Aorta (tissue), 5 donors: Measurements from ENCODE around the gene JADE1. TPM values are rescaled to one million over a fixed set of nuclear protein-coding genes. Genes with fewer than 3 reads are reported as not detected.
A peak's percentile ranks its signal among the peaks of the same experiment; 100 is the strongest.

Experiments
- ATAC-seq: fragments of 200-7000 bp; cut with Tn5 transposase; one replicate; pipeline ENCODE4 v1.9.1; 2022; ENCODE audit warnings: moderate library complexity; ENCODE audit not compliant: low FRiP score
- DNase-seq, 2 donors: peaks; one replicate each; pipeline ENCODE4 v3.0.0-alpha.2; 2020
- H3K27ac ChIP-seq, 2 donors: one replicate each; pipeline ENCODE4 v1.5.1; 2013; ENCODE audit warnings: low read length in 2 of 2, mild to moderate bottlenecking in 2 of 2, moderate library complexity in 2 of 2, control low read depth in 1 of 2, inconsistent platforms in 1 of 2, low read depth in 1 of 2
- H3K27me3 ChIP-seq, 2 donors: one replicate each; pipeline ENCODE4 v1.6.1; 2013; ENCODE audit warnings: control low read depth in 1 of 2, low read length in 1 of 2, mild to moderate bottlenecking in 1 of 2, moderate library complexity in 1 of 2; ENCODE audit not compliant: insufficient read depth in 2 of 2, control insufficient read depth in 1 of 2
- H3K36me3 ChIP-seq, 2 donors: one replicate each; pipeline ENCODE4 v1.6.1; 2013; ENCODE audit warnings: control low read depth in 1 of 2, low read length in 1 of 2, mild to moderate bottlenecking in 1 of 2; ENCODE audit not compliant: insufficient read depth in 2 of 2, control insufficient read depth in 1 of 2
- H3K4me1 ChIP-seq, 2 donors: one replicate each; pipeline ENCODE4 v1.6.1; 2013; ENCODE audit warnings: low read length in 2 of 2, control low read depth in 1 of 2, mild to moderate bottlenecking in 1 of 2, moderate library complexity in 1 of 2; ENCODE audit not compliant: insufficient read depth in 2 of 2, control insufficient read depth in 1 of 2
- H3K4me3 ChIP-seq, 2 donors: one replicate each; pipeline ENCODE4 v1.5.1; 2013; ENCODE audit warnings: low read length in 2 of 2, control low read depth in 1 of 2, mild to moderate bottlenecking in 1 of 2
- H3K9me3 ChIP-seq: one replicate; pipeline ENCODE4 v1.6.1; 2013; ENCODE audit warnings: mild to moderate bottlenecking, low read length; ENCODE audit not compliant: control insufficient read depth
- WGBS, 2 donors: extraction: QIAGEN DNeasy Blood & Tissue Kit; methylation state at CpG; one replicate each; pipeline ENCODE4 v1.1.7; 2013; 5-methylcytosine and 5-hydroxymethylcytosine counted together
- intact Hi-C, 2 donors: fragments of 100-400 bp; cut with DNase I; formaldehyde crosslinking; loops; one replicate each; pipeline versions ENCODE4 v1.14.2 to v1.15.0; 2022
- long read RNA-seq, 2 donors: library from polyadenylated mRNA; unstranded; transcript quantifications; one replicate each; pipeline ENCODE4 v2.0.0, GENCODE V29; 2020 to 2021
- polyA plus RNA-seq, 2 donors: library from polyadenylated mRNA; stranded (reverse); fragments of 200-250 nt; gene quantifications; one replicate each; pipeline ENCODE4 v1.2.3, GENCODE V29; 2013
- total RNA-seq, 2 donors: library from RNA; stranded (reverse); fragmentation: NEBNext Ultra II Directional; extraction: Animal tissue kit (Norgen Biotek cat#: 25700); gene quantifications; one replicate each; pipeline ENCODE4 v1.2.1, GENCODE V29; 2021
- donor health status: healthy with polysubstance abuse.
- donor health status: Bipolar disorder and iron deficiency.
- donor health status: DM: no; HTN: no; CAD: no.
- donor health status: DM: no; HTN: no; CAD: no.
- donor health status: DM: yes; HTN: yes; CAD: no.

Gene JADE1
- total RNA-seq = 10 to 100 TPM; 32.2 to 32.8 TPM
- 10 to 100 TPM; 10.6 to 27.0 TPM for polyA plus RNA-seq
- long read RNA-seq, donor 1, full-length matches to known transcripts = 19 of 48 reads
- long read RNA-seq, donor 1, partial matches to known transcripts = 12 of 48 reads
- long read RNA-seq, donor 1, other reads (novel, unspliced or antisense) = 17 of 48 reads
- long read RNA-seq, donor 2, full-length matches to known transcripts = 13 of 26 reads
- long read RNA-seq, donor 2, partial matches to known transcripts = 5 of 26 reads
- long read RNA-seq, donor 2, other reads (novel, unspliced or antisense) = 8 of 26 reads

DNA sequence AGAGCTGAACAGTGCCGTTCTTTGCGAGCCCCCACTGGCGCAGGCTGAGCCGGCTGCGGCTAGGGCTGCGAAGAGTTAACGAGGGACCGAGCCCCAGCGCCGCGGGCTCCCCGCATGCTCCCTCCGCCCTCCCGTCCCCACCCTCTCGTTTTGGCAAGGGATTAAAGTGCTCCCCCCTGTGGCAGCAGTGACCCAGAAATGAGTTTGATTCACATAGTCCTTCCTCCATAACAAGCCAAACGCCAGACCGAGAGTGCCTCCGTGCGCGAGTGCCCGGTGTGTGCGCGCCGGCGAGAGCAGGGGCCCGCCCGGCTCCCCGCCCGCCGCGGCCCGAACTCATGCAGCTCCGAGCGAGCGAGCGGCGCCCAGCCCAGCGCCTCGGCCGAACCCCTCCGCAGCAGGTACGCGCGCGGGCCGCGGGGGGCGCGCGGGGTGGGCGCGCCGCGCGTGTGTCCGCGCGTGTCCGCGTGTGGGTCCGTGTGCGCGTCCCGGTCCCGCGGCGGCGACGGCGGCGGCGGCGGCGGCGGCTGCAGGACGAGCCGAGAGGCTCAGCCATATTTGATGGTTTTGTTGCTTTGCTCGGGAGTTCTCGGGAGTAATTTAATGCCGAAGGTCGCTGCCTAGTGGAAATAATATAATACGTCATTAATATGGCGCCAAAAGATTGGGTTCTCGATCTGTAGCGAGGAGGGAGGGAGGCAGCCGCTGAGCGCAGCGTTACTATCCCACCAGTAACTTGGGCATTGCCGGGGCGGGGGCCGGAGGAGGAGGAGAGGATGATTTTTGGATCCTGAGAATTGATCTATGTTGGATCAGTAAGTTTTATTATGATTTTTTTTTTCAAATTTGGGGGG is at the start of gene JADE1:
Gene JADE1 (plus strand): TSS at position 224 of the 854 bp plus-strand sequence. CDS start 22,059 bp downstream, outside the sequence.
- ATAC-seq = peak; percentile 87
- peak within 1 kb of the TSS; percentile 84 to 90 for H3K27ac ChIP-seq
- H3K27me3 ChIP-seq = no peaks in the 10 kb centered on the region
- no peaks in the 10 kb centered on the region for H3K36me3 ChIP-seq
- H3K4me3 ChIP-seq = peak within 1 kb of the TSS; percentile 64 to 72
- no peaks in the 10 kb centered on the region for H3K4me1 ChIP-seq
- WGBS, 2 donors = 0 to 1% methylated on average over 79 to 91 of the region's 91 CpGs
- no peaks in the 10 kb centered on the region for H3K9me3 ChIP-seq
- intact Hi-C loops = loop anchor here (2.0 to 10.0 kb wide), 7 partner anchors 51 to 525 kb away; partner anchors contain the start of gene PGRMC2 (in 1 of the 2)
- DNase-seq = peak; percentile 93 to 94

DNA sequence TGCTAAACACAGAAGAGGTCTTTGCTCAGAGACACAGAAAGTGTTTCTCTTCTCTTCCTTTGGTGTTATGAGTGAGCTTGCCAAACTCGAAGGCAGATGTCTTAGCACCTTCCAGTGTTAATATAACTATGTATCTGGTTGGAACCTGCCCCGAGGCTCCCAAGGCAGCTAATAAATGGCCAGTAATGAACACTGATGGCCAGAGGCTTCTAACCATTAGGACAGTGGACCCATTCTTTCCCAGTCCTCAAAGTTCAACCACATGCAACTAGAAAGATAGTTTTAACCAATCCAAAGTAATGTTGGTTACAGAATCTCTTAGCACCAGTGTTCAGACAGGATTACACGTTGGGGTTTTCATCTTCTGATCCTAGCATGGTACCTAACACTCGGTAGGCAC is 42.7 kb upstream of the JADE1 start:
- no peak overlapping the region for H3K27ac ChIP-seq
- no peaks in the 10 kb centered on the region for H3K4me1 ChIP-seq
- H3K4me3 ChIP-seq = no peak overlapping the region
- DNase-seq = no peak
- WGBS, 2 donors = 80 to 88% methylated on average over 4 of the region's 4 CpGs
- no peaks in the 10 kb centered on the region for H3K9me3 ChIP-seq
- ATAC-seq = no peak
- no peaks in the 10 kb centered on the region for H3K36me3 ChIP-seq
- H3K27me3 ChIP-seq = no peaks in the 10 kb centered on the region
- intact Hi-C loops = no loop called here

DNA sequence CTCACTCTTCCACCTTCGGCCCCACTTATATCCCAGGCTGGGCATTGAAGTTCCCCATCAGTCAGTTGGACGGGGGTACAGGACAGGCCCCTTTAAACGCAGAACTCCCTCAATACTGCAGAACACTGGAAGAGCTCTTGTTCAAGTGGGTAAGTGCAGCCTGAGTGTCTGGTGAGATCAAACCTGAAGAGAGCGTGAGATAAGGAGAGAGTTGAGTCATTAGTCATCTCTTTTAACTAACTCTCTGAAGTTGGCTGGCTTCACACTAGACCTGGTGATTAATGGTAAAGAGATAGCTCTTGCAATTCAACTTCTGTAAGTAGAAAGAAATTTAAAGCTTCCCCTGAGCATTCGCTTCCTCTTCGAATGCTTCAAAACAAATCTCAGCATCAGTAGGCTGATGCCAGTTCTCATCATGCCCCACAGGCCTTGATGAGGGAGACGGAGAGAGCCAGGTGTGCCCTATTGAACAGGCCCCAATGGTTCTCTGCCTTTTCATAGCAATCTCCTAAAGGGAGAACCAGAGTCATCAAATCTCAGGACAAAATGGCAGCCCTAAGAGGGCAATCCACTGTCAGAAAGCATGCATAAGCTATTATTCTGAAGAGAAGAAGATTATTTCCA is 41.0 kb upstream of the JADE1 start:
- Histone ChIP-seq H3K36me3 (no peaks in the 10 kb centered on the region), H3K27me3 (no peaks in the 10 kb centered on the region), H3K4me1 (no peaks in the 10 kb centered on the region), H3K9me3 (no peaks in the 10 kb centered on the region), H3K27ac (no peak overlapping the region), H3K4me3 (no peak overlapping the region)
- DNase-seq (no peak), ATAC-seq (no peak)
- intact Hi-C loops = no loop called here
- 92 to 94% methylated on average over 7 of the region's 7 CpGs for WGBS, 2 donors

DNA sequence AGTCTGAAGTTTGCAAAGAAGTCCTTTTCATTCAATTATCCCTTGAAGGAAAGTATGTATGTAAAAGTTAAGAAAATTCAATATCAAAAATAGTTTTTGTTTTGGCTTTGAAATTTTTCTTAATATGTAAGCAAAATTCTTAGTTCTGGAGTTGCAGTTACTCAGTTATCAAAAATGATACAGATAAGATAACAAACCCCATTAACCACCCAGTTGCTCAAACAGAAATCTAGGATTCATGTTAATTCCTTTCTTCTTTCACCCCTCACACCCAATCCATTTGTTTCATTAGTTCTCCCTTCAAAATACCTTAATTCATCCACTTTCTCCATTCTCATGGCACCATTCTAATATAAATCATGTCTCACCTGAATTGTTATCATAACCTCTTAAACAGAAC is 40.5 kb upstream of the JADE1 start:
- intact Hi-C loops = no loop called here
- no peak for ATAC-seq
- no peaks in the 10 kb centered on the region for H3K4me1 ChIP-seq
- H3K9me3 ChIP-seq = no peaks in the 10 kb centered on the region
- no peaks in the 10 kb centered on the region for H3K36me3 ChIP-seq
- no peaks in the 10 kb centered on the region for H3K27me3 ChIP-seq
- no peak overlapping the region for H3K27ac ChIP-seq
- H3K4me3 ChIP-seq = no peak overlapping the region
- no peak for DNase-seq

DNA sequence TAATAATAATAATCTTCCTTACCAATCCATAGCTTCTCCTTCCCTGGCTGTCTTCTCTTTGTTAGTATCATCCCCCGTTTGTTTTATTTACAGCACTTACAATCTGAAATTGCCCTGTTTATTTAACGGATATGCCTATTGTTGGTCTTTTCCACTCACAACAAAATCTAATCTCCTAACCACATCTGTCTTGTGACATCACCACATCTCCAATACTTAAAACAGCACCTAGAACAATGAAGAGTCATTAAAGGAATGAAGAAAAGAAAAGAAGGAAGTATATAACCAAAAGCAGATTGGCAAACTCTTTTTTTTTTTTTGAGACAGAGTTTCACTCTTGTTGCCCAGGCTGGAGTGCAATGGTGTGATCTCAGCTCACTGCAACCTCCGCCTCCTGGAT is 38.7 kb upstream of the JADE1 start:
- no peaks in the 10 kb centered on the region for H3K4me1 ChIP-seq
- H3K27ac ChIP-seq = no peak overlapping the region
- 89 to 91% methylated on average over 3 of the region's 3 CpGs for WGBS, 2 donors
- H3K9me3 ChIP-seq = no peaks in the 10 kb centered on the region
- intact Hi-C loops = no loop called here
- no peaks in the 10 kb centered on the region for H3K36me3 ChIP-seq
- ATAC-seq (no peak), DNase-seq (no peak)
- H3K27me3 ChIP-seq = no peaks in the 10 kb centered on the region
- H3K4me3 ChIP-seq = no peak overlapping the region

DNA sequence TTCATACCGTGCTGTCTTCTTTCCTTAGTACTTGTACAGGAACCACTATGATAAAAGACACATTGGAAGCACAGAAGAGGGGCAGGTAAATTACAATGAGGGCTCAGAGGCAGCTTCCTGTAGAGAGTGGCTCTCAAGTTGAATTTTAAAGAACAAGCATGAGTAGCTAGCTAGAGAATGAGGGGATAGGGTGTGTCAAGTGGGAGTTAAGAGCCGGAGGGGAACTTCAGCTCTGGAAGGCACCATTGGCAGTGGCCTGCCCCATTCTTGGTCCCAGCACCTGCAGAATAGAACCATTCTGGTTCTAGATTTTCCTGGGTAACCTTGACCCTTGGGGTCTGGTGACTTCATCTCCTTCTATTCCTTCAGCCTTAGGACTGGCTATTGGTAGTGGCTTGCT is 34.0 kb upstream of the JADE1 start:
- Histone ChIP-seq H3K4me3 (no peak overlapping the region), H3K9me3 (no peaks in the 10 kb centered on the region), H3K27ac (no peak overlapping the region), H3K36me3 (no peaks in the 10 kb centered on the region), H3K27me3 (no peaks in the 10 kb centered on the region), H3K4me1 (peaks cover 0 to 2% of the 10 kb centered on the region in 2 donors)
- ATAC-seq (no peak), DNase-seq (no peak)
- 96 to 98% methylated on average over 2 of the region's 2 CpGs for WGBS, 2 donors
- intact Hi-C loops = no loop called here

DNA sequence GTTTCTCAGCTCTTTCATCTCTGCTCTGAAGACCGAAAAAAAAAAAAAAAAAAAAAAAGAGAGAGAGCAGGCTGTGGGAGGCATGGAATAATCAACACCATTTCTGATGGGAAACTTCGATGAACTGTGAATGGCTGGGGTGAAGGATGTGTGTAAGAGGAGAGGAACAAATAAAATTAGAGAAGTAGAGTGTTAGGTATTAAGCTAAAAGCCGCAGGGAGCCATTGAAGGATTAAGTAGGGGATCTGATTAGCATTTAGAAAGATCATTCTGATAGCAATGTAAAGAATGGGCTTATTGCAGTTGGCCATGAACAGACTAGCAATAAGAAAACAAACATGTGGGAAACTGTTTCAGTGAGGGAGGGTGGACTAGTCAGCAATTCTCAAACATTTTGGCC is 33.6 kb upstream of the JADE1 start:
- Histone ChIP-seq H3K27me3 (no peaks in the 10 kb centered on the region), H3K9me3 (no peaks in the 10 kb centered on the region), H3K4me3 (no peak overlapping the region), H3K27ac (no peak overlapping the region), H3K36me3 (no peaks in the 10 kb centered on the region), H3K4me1 (peaks cover 0 to 2% of the 10 kb centered on the region in 2 donors)
- ATAC-seq (no peak), DNase-seq (no peak)
- intact Hi-C loops = no loop called here
- 89 to 92% methylated on average over 3 of the region's 3 CpGs for WGBS, 2 donors

DNA sequence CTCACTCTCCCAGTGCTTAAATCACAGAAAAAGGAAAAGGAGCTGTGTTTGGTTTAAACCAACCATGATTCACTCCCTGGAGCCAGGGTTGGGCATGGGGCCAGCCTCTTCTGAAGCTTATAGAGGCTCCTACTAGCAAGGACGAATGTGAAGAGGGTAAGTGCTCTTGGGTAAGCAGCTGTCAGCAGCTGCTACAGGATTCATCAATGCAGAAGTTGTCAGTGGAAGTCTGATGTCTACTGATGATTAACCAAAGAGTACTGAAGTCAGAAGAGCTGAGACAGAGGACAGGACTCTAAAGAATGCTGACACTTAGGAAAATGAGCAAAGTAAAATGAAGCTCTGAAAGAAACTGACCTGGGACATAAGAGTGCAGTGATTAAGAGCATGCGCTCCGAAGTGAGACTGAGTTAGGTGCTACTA is 32.7 kb upstream of the JADE1 start:
- peak overlapping the region in 1 of 2 donors; percentile 16 for H3K4me3 ChIP-seq
- no peaks in the 10 kb centered on the region for H3K27me3 ChIP-seq
- peaks cover 0 to 2% of the 10 kb centered on the region in 2 donors for H3K4me1 ChIP-seq
- peak; percentile 86 to 90 for DNase-seq
- no peaks in the 10 kb centered on the region for H3K36me3 ChIP-seq
- H3K27ac ChIP-seq = no peak overlapping the region
- WGBS, 2 donors = 34 to 43% methylated on average over 3 of the region's 3 CpGs
- ATAC-seq = no peak
- no peaks in the 10 kb centered on the region for H3K9me3 ChIP-seq
- intact Hi-C loops = no loop called here
